GM19239 (cell line): ENCODE results near the gene CETN2.
"Not testable (repeated sequence)": the region's sequence is repeated elsewhere in the genome, so short reads cannot be mapped to it uniquely, and the experiment has no call there.

Source experiments
- DNase-seq: peaks from one replicate; pipeline ENCODE4 v3.0.0; 2011; ENCODE audit warnings: low spot score; ENCODE audit not compliant: insufficient read length
- FAIRE-seq: peaks from 2 replicates; lab custom pipeline; 2011; peaks lifted over from hg19 to GRCh38; lab: Jason Lieb, UNC

CETN2 gene

DNA sequence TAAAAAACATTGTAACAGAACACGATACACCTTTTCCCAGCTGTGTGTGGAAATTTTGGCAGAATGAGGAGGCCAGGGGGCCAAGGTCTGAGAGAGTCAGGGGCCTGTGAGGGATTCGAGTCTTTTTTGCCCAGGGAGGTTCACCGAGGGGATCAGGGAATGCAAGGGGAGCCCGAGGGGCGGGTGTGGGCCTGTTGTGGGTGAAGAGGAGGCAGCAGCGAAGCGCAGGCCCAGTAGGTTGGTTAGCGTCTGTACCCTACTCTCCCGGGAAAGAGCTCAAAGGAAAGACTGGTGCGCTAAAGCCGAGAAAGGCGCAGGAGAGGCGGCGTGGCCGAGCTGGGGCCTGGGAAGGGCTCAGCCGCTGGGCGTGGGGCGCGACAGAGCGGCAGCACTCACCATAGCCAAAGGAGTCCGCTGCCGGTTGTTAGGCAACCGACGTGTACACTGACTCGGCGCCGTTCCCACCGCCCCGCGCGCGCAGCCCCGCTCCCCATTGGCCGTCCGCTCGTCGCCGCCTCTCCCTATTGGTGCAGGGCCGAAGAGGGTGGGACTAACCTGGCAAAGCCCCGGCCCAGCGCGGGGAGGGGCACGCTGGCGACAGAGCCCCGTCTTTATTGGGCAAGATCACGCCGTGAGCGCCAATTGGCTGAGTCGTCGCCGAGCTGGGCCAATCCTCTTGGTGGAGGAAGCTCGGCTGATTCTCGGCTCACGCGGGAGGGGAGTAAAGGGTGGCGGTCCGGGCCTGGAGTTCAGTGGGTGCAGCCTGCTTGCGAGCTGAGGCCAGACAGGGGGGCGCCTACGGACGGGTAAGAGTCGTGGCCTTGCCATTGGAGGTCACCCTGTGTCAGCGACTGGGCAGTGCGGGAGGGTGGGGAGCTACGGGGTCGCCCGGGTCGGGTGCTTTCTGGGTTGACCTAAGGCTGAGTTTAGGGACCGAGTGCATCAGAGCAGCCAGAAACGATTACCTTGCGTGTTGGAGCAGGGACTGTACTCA, at the start of gene CETN2, which contains the start of gene NSDHL:
TSS of gene CETN2 (minus strand) at position 446 of the 994 bp plus-strand sequence. CDS start at position 399, 47 bp downstream.
TSS of gene NSDHL (plus strand) at position 752 of the 994 bp plus-strand sequence. CDS start 15,262 bp downstream, outside the sequence.
- DNase-seq, result peak; percentile 80
- FAIRE-seq, result peak; percentile 96

GRCh38 chrX:152878976-152879755, 48.6 kb upstream of the CETN2 start:
- FAIRE-seq (no peak), DNase-seq (no peak)

- FAIRE-seq, result no peak
- DNase-seq, result no peak
These were observed 46.6 kb upstream of the CETN2 start for GRCh38 chrX:152876931-152877840.

DNA sequence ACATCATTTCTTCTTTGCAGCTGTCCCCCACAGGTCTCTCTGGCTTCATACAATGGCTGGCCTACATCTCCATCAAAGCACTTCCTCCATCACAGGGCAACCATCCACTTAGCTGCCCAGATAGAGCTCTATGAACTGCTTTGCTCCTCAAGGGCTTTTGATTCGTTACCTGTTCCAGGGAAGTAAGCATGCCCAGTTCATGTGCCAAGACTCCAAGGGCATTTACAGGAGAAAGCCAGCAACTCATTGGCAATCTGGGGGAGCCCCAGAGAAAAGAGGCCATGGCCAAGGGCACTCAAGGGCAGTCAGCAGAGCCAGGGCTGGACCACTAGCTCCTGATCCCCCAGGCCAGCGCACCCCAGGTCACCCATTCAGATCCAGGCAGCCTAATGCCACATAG, 42.8 kb upstream of the CETN2 start:
- DNase-seq (no peak), FAIRE-seq (no peak)

DNA sequence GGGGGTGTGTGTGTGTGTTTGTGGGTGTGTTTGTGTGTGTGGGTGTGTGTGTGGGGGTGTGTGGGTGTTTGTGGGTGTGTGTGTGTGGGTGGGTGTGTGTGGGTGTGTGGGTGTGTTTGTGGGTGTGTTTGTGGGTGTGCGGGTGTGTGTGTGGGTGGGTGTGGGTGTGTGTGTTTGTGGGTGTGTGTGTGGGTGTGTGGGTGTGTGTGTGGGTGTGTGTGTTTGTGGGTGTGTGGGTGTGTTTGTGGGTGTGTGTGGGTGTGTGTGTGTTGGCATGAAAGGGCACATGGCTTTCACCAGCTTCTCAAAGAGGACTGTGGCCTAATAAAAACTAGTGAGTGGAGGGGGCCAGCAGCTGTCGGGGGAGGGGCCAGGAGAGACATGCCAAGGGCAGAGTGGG, 42.0 kb upstream of the CETN2 start:
- FAIRE-seq (no peak), DNase-seq (no peak)

- FAIRE-seq (no peak), DNase-seq (no peak)
These were observed 40.7 kb upstream of the CETN2 start for GRCh38 chrX:152871260-152871659.

GRCh38 chrX:152869972-152870371, 39.4 kb upstream of the CETN2 start:
- DNase-seq (no peak), FAIRE-seq (no peak)

- FAIRE-seq (no peak), DNase-seq (no peak)
These were observed 35.8 kb upstream of the CETN2 start for GRCh38 chrX:152866386-152866785.

- FAIRE-seq, result no peak
- DNase-seq, result no peak
These were observed 34.8 kb upstream of the CETN2 start for GRCh38 chrX:152865232-152865920.

DNA sequence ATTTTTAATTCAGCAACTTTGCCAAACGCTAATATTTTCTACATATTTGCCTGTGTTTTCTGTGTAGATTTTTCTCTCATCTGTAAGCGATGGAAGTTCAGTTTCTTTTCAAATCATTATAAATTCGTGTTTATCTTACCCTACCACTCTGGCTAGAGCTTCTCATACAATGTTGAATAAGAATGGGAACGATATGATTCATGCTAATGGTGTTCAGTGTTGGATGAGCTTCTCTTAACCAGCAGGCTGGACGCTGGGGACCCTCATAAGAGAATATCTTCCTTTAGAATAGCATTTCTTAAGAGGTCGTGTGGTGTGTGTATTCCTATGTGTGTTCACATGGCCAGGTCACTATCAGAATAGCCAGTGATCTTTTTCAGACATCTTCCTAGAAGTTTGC, 31.3 kb upstream of the CETN2 start:
- no peak for DNase-seq
- no peak for FAIRE-seq

DNA sequence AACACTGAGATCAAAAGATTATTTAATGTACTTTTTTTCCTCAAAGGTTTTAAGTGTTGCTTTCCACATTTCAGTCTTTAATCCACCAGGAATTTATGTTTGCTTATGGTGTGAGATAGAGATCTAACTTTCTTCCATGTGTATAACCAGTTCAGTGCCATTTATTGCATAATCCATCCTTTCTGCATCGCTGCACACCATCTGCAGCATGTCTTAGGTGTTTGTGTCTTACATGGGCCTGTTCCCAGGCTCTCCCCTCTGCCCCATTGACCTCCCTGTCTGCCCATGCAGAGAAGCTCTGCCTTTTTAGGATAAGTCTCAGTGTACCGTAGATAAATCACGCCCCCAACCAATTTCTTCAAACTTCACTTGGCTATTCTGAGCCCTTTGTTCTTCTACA, 30.6 kb upstream of the CETN2 start:
- no peak for FAIRE-seq
- no peak for DNase-seq

- FAIRE-seq (no peak), DNase-seq (no peak)
These were observed 23.4 kb upstream of the CETN2 start for GRCh38 chrX:152853986-152854385.

DNA sequence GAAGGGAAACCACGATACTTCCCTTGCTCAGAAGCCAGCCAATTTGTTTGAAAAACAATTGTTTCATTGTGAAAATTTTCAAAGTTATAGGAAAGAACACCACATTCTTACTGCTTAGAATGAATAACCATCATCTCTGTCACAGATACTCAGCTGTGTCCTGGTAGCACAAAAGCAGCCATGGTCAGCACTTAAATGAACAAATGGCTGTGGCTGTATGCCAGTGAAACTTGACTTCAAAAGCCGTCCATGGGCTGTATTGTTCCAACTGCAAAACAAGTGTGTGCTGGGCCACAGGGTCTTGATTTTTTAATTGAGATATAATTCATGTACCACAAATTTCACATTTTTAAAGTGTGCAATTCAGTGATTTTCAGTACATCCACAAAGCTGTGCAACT, 19.9 kb upstream of the CETN2 start:
- no peak for FAIRE-seq
- DNase-seq, result no peak

DNA sequence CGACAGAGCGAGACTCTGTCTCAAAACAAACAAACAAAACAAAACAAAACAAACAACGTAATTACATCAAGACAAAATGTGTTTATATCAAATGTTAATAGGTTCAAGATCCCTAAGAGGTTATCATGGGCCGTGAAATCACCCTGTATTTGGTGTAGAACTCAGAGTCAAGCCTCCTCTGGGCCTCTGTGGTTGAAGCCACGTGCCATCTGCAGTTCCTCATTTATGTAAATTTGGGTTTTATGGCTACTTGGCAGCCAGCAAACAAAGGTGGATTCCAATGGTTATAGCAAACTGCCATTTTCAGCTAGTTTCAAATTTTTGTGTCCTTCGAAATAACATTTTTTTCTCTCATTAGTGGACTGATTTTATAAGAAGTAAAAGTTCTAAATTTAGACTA, 16.7 kb upstream of the CETN2 start:
- no peak for DNase-seq

DNA sequence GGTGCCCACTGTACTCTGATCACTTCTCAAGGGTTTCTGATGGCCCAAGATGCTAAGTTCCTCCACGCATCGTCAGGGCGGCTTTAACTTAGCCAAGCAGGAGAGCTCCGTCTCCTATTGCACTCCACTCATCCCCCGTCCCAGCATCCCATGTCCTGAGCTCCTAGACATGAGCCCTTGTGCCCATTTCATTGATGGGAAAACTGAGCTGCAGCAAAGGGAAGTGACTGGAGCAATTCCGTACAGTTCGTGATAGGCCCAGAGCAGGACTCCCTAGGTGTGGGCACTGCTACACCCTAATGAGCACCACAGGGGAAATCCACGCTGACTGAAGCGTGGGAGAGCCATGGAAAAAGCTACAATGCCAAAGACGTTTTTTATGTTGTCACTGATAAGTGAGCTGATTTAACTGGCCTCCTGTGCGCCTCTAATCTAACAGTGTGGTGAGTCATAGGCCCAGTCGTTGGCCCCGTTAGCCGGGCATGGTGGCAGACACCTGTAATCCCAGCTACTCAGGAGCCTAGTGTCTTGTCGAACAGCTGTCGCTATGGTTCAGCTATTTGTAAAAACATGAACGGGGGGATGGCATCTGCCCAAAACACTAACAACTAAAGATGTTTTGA, 15.2 kb upstream of the CETN2 start:
- DNase-seq (no peak), FAIRE-seq (no peak)

More for the DNA sequence above, 16.7 kb upstream of the CETN2 start:
- FAIRE-seq, result no peak

DNA sequence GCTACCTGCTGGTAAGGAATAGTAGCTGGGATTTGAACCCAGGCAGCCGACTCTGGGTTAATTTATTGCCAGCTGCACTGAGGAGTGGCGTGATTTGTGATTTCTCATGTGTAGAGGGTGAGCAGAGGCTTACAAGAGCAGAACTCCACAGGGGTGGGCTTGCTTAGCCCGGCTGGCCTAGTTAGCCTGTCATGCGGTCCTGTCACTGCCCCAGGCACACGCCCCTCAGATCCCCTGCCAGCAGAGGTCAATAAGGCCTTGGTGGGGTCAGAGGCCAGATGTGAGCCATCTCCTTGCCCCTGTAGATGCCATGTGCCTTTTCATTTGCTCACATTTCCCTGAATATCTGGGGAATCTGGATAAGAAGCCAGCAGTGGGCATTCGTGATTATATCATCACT, 13.7 kb upstream of the CETN2 start:
- FAIRE-seq (no peak), DNase-seq (no peak)

DNA sequence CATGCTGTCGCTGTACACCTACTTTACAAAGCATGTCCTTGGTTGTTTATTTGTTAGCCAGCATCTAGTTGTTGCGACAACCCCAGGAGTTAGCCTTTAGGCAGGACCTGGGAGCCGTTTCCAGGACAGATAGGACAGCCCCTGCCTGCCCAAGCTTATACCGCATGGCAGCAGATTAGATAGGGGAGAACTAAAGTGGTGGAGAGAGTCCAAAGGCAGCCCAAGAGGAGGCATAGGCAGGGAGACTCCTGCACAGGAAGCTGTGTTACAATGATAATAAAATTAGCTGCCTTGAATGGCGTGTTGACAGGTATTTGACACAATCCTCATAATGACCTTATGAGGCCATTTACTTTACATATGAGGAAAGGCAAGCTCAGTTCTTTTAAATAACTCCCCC, 13.3 kb upstream of the CETN2 start:
- DNase-seq, result no peak
- no peak for FAIRE-seq

DNA sequence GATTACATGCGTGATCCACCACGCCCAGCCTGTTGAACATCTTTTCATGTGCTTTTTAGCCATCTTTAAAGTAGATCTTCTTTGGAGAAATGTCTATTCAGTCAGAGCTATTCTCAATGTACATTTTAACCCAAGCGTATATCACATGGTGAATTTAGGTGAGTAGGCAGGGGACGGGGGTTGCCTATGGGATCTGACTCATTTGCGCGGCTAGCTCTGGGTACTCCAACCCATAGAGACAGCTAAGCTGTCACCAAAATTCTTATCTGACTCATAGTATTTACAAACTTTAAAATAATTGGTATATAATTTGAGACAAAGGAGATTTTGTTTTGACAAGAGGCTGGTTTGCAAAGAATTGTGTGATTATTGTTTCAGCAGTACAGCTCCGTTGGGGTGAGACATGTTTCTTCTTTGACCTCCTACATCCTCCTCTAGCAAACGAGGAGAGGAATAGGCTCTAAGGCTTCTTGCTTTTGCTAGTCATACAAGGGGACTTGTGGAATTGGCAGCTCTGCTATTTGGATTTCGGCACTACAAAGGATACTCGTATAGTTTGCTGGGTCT, 12.3 kb upstream of the CETN2 start:
- FAIRE-seq (no peak), DNase-seq (no peak)

GRCh38 chrX:152835470-152835869, 4.9 kb upstream of the CETN2 start:
- FAIRE-seq, result not testable (repeated sequence)

More at GRCh38 chrX:152835470-152835869, 4.9 kb upstream of the CETN2 start:
- not testable (repeated sequence) for DNase-seq
